GM18526 (cell line): Measurements from ENCODE around the gene CHCHD6.

ENCODE experiments used
- POLR2A ChIP-seq: IDR thresholded peaks from 3 replicates; pipeline ENCODE4 v1.6.1; 2011; ENCODE audit not compliant: insufficient read length; ENCODE audit errors: extremely low read depth

CHCHD6 gene

GRCh38 chr3:126964261-126964660 lies 260.2 kb downstream of the CHCHD6 start:
- TF ChIP-seq POLR2A: no peak

GRCh38 chr3:126964950-126965349 lies 260.9 kb downstream of the CHCHD6 start:
- TF ChIP-seq POLR2A: no peak

- no peak for TF ChIP-seq POLR2A
These were observed 261.6 kb downstream of the CHCHD6 start for GRCh38 chr3:126965526-126966080.

- TF ChIP-seq POLR2A: no peak
These were observed 263.3 kb downstream of the CHCHD6 start for GRCh38 chr3:126967386-126967785.

- TF ChIP-seq POLR2A: no peak
These were observed 264.7 kb downstream of the CHCHD6 start for GRCh38 chr3:126968391-126969390.

- no peak for TF ChIP-seq POLR2A
These were observed 265.5 kb downstream of the CHCHD6 start for GRCh38 chr3:126969586-126969985.

- TF ChIP-seq POLR2A: no peak
These were observed 266.1 kb downstream of the CHCHD6 start for GRCh38 chr3:126970101-126970500.

GRCh38 chr3:126970921-126971320 lies 266.9 kb downstream of the CHCHD6 start:
- TF ChIP-seq POLR2A: no peak

- no peak for TF ChIP-seq POLR2A
These were observed 267.9 kb downstream of the CHCHD6 start for GRCh38 chr3:126971891-126972351.

- TF ChIP-seq POLR2A: no peak
These were observed 268.8 kb downstream of the CHCHD6 start for GRCh38 chr3:126972866-126973265.

- TF ChIP-seq POLR2A: no peak
These were observed 269.8 kb downstream of the CHCHD6 start for GRCh38 chr3:126973814-126974213.

- TF ChIP-seq POLR2A: no peak
These were observed 270.7 kb downstream of the CHCHD6 start for GRCh38 chr3:126974756-126975155.

- no peak for TF ChIP-seq POLR2A
These were observed 272.9 kb downstream of the CHCHD6 start for GRCh38 chr3:126976906-126977305.

GRCh38 chr3:126977821-126978220 lies 273.8 kb downstream of the CHCHD6 start:
- no peak for TF ChIP-seq POLR2A

- no peak for TF ChIP-seq POLR2A
These were observed 274.3 kb downstream of the CHCHD6 start for GRCh38 chr3:126978291-126978690.

- TF ChIP-seq POLR2A: no peak
These were observed 275.1 kb downstream of the CHCHD6 start for GRCh38 chr3:126979046-126979628.
